GM19240 (cell line): ENCODE results near the gene EDNRA.

Source experiments
- DNase-seq: peaks from one replicate; pipeline ENCODE4 v3.0.0; 2011; ENCODE audit warnings: low spot score; ENCODE audit not compliant: insufficient read length

EDNRA gene

GRCh38 chr4:147496500-147496899, 15.6 kb downstream of the EDNRA start:
- no peak for DNase-seq

- DNase-seq, result no peak
Measured at GRCh38 chr4:147498031-147498660, 17.2 kb downstream of the EDNRA start.

GRCh38 chr4:147508346-147508745, 27.4 kb downstream of the EDNRA start:
- no peak for DNase-seq

DNA sequence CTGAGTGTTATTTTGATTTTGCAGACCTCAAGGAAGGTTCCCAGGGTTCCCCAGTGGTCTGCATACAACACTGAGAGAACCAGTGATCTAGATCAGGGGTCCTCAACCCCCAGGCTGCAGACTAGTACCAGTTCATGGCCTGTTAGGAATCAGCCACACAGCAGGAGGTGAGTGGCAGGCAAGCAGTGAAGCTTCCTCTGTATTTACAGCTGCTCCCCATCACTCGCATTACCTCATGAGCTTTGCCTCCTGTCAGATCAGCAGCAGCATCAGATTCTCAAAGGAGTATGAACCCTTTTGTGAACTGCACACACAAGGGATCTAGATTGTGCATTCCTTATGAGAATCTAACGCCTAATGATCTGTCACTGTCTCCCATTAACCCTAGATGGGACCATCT, 28.5 kb downstream of the EDNRA start:
- DNase-seq, result no peak

DNA sequence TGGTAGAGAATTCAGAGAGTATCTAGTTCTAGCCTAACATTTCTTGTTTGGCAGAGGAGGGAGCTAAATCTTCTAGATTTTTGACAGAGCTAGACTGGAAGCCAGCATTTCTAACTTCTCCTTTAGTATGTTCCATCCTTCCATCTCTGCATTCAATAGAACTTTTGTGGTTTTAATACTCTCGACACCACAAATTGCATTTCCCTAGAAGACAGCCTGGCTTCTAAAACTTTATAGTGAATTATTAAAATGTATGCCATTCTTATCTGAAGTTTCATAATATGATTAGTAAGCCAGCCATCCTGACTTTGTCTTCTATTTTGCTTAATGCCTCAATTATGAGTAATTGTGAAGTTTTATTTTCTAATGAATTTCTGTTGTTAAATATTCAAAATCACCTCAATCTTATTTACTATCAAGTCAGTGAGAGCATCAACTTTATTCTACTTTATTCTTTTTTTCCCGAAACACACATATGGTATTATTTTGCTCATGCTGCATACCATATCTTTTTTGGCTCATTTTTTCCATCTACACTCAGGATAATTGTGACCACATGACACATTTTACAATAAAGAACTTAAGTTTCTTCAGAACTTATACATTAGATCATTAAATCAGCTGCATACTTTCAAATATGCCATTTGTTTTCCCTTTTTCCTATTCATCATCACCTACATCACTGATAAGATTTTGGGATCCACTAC, 30.2 kb downstream of the EDNRA start:
- DNase-seq, result no peak

- DNase-seq, result no peak
Measured at GRCh38 chr4:147513091-147513490, 32.2 kb downstream of the EDNRA start.

DNA sequence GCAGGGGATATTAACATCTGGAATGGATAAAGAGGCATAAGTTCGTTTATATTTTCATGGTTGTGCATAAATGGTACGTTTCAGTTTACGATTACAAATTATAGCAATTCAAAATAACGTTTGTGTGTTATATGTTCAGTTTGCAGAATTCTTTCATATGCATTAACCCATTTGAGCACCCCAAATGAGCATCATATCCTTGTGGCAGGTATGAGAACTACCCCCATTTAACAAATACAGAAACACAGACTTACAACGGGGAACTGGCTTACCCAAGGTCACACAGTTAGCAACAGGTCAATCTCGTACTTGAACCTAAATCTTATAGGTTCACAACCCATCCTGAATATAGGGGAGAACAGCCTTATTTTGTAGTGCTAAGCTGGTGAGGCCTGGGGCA, 33.1 kb downstream of the EDNRA start:
- DNase-seq, result no peak

- DNase-seq, result no peak
Measured at GRCh38 chr4:147515220-147515936, 34.5 kb downstream of the EDNRA start.

DNA sequence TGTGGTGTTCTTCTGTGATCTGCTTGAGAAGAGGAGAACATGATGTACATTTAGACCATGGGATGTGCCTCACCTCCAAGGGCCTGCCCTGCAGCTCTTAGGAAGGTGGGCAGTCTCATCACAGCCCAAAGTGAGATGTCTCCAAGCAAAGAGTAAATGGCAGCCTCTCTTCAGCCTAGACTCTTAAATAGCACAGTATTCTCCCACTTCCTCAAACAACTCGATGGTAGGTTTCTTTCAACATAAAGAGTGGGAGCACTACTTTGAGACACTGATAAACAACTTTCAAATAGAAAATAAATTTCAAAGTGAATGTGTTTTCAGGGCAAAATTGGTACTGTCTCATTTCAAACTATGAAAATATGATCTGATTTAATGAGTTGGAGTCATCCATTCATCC, 35.2 kb downstream of the EDNRA start:
- no peak for DNase-seq

DNA sequence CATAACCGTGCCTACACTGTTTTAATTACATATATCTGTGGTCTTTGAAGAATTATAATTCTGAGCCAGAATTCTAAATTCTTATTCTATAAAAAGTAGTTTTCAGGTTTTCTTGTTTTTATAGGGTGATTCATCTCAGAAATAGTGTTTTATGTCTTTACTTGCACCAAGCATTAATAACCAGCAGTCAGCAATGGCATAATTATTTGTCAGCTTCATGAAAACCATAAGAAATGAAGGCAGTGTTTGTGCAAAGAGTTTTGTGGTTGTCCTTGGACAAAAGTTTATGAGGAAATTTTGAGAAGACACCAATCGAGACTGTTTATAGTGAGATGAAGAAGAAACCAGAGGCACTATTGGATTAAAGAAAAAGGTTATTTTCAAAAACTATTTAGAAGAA, 37.2 kb downstream of the EDNRA start:
- DNase-seq, result no peak

DNA sequence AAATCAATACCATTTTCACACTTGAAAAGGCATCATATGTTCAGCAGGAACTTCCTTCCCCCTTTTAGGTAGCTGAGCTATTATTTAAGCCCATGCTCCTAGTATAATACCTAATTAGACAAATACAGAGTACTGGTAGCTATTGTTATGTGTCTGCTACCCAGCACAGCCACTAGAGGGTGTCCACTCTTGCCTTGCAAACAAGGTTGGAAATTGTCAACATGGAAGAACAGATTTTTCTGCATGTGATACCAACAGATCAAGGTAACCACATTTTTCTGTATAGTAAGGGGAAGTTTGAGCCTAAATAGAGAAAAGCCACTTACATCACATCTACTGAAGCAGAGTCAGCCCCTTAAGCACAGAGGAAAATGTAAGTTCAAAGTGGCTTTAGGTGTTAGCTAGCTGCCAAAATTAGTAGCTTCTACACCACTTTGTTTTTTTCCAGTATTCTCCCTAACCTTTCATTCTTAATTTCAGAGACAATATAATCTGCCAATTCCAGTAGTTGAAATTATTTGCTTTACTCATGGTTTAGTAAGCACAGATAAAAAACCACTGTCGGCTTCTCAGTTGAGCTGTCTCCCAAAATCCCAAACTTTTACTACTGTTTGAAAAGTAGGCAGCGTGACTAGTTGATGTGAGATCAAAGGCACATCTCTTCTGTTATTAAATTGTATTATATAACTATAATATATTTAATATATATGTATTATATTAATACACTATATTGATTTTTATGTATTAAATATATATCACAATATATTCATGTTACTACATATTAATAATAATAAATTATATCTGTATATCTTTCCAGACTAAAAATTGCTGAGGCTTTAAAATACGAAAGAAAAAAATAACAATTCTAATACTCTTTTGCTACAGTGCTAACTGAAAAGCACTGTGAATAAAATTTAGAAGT, 38.2 kb downstream of the EDNRA start:
- peak; percentile 12 for DNase-seq

DNA sequence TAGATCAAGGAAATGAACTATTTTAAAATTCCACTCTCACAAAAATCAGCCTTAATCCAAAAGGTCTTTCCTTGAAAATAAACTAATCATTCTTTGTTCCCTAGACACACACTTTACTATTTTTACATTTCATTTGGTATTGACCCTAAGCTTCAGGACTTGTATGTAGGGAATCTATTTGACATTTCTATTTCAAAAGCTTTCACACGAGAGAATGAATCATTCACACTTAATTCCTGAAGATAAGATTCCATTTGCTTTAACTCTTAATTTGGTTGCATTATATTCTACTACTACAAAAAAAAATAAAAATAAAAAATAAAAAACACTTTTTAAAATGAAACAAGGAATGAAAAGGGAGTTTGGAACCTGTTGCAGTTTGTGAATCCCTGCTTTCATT, 43.7 kb downstream of the EDNRA start:
- DNase-seq, result no peak

DNA sequence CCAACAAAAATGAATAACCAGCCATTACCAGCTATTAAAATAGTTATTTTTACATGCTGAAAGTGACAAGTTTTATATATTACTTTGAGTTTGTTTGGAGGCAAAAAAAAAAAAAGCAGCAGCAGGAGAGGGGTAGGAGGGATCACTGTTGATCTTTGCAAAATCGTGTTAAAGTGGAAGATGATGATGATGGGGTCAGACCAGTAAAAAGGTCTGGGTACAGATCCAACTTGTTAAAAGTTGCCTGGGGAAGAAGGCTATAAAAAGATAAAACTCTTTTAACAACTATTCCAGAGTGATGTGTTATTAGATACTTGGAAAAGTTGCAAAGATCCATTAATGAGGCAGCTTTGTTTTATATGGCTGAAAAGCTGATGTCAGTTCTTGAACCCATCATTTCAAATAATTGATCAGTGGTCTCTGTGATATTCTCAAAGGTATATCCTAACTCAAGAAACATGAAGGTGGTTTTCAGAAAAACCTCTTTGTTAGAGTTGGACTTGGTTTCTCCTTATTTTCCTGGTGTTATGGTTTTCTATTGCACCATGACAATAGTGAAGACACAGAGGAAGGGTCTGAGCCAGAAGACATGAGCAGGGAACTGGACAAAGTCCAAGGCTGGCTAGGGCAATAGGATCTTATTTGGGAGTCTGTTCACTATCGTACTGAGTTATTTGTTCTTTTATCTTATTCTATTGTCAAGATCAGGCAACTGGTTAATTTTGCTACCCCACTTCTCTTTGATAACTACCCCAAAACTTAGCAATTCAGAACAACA, 44.8 kb downstream of the EDNRA start:
- no peak for DNase-seq

GRCh38 chr4:147526272-147526654, 45.4 kb downstream of the EDNRA start:
- no peak for DNase-seq

- DNase-seq, result no peak
Measured at GRCh38 chr4:147528054-147528453, 47.2 kb downstream of the EDNRA start.

- DNase-seq, result no peak
Measured at GRCh38 chr4:147530134-147530533, 49.2 kb downstream of the EDNRA start.

DNA sequence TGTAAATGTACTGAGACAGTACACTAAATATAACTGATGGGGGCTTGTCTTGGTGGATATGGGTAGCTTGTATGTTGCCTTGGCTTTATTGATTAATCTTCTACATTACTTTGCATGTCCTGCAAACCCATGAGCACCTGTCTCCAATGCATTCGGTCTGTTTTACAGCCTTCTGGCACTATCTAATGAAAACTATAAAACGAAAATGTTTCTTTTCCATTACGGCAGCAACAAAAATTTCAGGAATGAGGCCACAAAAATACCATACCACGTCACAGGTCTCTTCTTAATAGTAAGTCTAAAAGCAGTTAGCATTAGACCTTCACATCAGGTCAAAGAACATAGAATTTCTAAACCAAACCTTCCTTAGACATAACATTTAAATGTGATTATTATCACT, 49.8 kb downstream of the EDNRA start:
- no peak for DNase-seq

- DNase-seq, result no peak
Measured at GRCh38 chr4:147532896-147533295, 52.0 kb downstream of the EDNRA start.

DNA sequence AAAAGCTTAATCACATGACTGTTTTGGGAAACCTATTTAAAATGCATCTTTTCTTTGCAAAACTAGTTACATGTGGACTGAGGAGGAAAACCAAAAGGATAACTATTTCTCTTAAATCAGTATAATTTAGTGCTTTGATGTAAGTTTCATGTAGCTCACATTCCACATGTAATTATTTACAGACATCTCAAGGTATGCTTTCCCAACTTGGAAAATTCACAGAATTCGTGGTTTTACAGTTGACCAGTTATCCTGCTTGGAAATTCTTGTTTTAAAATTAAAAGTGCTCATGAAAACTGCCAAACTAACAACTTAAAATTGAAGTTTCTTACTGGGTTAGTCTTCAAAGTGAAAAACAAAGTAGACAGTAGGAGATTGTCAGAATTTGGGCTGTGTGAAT, 52.4 kb downstream of the EDNRA start:
- no peak for DNase-seq

GRCh38 chr4:147535124-147535523, 54.2 kb downstream of the EDNRA start:
- DNase-seq, result no peak

- DNase-seq, result no peak
Measured at GRCh38 chr4:147538711-147539110, 57.8 kb downstream of the EDNRA start.
